ENCODE measurements around the gene IRAK3.
"Not testable (repeated sequence)": the region's sequence is repeated elsewhere in the genome, so short reads cannot be mapped to it uniquely, and the experiment has no call there.

The IRAK3 gene

GRCh38 chr12:66269142-66269541, 80.1 kb downstream of the IRAK3 start:
- no peak for DNase-seq

- no peak for DNase-seq
Measured at GRCh38 chr12:66269757-66270383, 80.9 kb downstream of the IRAK3 start.

- DNase-seq, result no peak
Measured at GRCh38 chr12:66270613-66271012, 81.6 kb downstream of the IRAK3 start.

- no peak for DNase-seq
Measured at GRCh38 chr12:66272650-66273049, 83.6 kb downstream of the IRAK3 start.

- DNase-seq, result no peak
Measured at GRCh38 chr12:66273147-66273546, 84.1 kb downstream of the IRAK3 start.

GRCh38 chr12:66275040-66275439, 86.0 kb downstream of the IRAK3 start:
- DNase-seq, result no peak

GRCh38 chr12:66279123-66279712, 90.2 kb downstream of the IRAK3 start:
- DNase-seq, result no peak

- no peak for DNase-seq
Measured at GRCh38 chr12:66280561-66280960, 91.5 kb downstream of the IRAK3 start.

GRCh38 chr12:66282244-66282643, 93.2 kb downstream of the IRAK3 start:
- no peak for DNase-seq

GRCh38 chr12:66287275-66287674, 98.3 kb downstream of the IRAK3 start:
- DNase-seq, result no peak

GRCh38 chr12:66288121-66288520, 99.1 kb downstream of the IRAK3 start:
- no peak for DNase-seq

- DNase-seq, result no peak
Measured at GRCh38 chr12:66289485-66289884, 100.5 kb downstream of the IRAK3 start.

- DNase-seq, result no peak
Measured at GRCh38 chr12:66290716-66291200, 101.7 kb downstream of the IRAK3 start.

- DNase-seq, result no peak
Measured at GRCh38 chr12:66296176-66296683, 107.2 kb downstream of the IRAK3 start.

GRCh38 chr12:66297080-66297479, 108.1 kb downstream of the IRAK3 start:
- DNase-seq, result no peak

GRCh38 chr12:66297923-66298322, 108.9 kb downstream of the IRAK3 start:
- DNase-seq, result no peak

- DNase-seq, result peak; percentile 39
Measured at GRCh38 chr12:66301944-66302826, 113.2 kb downstream of the IRAK3 start, which contains the start of gene HELB. Gene HELB (plus strand): TSS chr12:66302493. CDS start chr12:66302604, 111 bp downstream.

- no peak for DNase-seq
Measured at GRCh38 chr12:66302827-66303169, 113.8 kb downstream of the IRAK3 start.

- not testable (repeated sequence) for DNase-seq
Measured at GRCh38 chr12:66303316-66303804, 114.3 kb downstream of the IRAK3 start.
